BE2C (cell line): ENCODE measurements around the gene APOBEC3B.
A peak's percentile ranks its signal among the peaks of the same experiment; 100 is the strongest.
"Not testable (repeated sequence)": the region's sequence is repeated elsewhere in the genome, so short reads cannot be mapped to it uniquely, and the experiment has no call there.

Experiments used
- DNase-seq: peaks from one replicate; pipeline ENCODE4 v3.0.0-alpha.2; 2020
- H3K27me3 ChIP-seq: fragments of 250-450 bp; sonication (Bioruptor Pico); 2 replicates; pipeline ENCODE4 v1.5.1; 2020; ENCODE audit warnings: mild to moderate bottlenecking
- H3K36me3 ChIP-seq: fragments of 250-450 bp; sonication (Bioruptor Pico); 2 replicates; pipeline ENCODE4 v1.5.1; 2020; ENCODE audit warnings: mild to moderate bottlenecking
- H3K4me1 ChIP-seq: fragments of 250-450 bp; sonication (Bioruptor Pico); 2 replicates; pipeline ENCODE4 v1.5.1; 2020
- H3K4me3 ChIP-seq: 2 replicates; pipeline ENCODE4 v1.5.1; 2011; ENCODE audit warnings: low read depth, low read length
- H3K9me3 ChIP-seq: fragments of 250-450 bp; sonication (Bioruptor Pico); 2 replicates; pipeline ENCODE4 v1.5.1; 2020
- TF ChIP-seq, protein P1 (sequence below): IDR thresholded peaks from 2 replicates; pipeline ENCODE4 v1.5.1; 2012; ENCODE audit warnings: mild to moderate bottlenecking, low read depth, low read length

The APOBEC3B gene

DNA sequence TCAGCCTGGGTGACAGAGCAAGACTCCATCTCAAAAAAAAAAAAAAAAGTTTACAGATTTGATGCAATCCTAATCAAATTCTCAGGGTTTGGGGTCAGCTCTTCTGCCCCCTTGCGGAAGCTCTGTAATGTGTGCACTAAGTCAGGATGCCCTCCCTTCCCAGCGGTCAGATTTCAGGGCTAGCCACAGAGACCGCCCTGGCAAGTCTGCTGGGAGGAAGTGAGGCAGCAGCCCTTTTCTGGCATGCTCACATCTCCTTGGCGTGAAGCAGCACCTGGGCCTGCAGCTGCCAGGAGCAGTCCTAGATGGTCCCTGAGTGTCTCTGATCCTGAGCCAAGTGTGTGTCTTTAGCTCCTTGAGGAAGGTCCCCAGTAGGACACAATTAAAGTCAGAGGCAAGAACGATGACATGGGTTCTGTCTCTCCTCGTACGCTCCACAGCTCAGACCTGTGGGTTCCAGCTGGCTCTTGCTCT, 21.1 kb downstream of the APOBEC3B start:
- H3K36me3 ChIP-seq = no peaks in the 10 kb centered on the region
- TF ChIP-seq, protein P1, sequence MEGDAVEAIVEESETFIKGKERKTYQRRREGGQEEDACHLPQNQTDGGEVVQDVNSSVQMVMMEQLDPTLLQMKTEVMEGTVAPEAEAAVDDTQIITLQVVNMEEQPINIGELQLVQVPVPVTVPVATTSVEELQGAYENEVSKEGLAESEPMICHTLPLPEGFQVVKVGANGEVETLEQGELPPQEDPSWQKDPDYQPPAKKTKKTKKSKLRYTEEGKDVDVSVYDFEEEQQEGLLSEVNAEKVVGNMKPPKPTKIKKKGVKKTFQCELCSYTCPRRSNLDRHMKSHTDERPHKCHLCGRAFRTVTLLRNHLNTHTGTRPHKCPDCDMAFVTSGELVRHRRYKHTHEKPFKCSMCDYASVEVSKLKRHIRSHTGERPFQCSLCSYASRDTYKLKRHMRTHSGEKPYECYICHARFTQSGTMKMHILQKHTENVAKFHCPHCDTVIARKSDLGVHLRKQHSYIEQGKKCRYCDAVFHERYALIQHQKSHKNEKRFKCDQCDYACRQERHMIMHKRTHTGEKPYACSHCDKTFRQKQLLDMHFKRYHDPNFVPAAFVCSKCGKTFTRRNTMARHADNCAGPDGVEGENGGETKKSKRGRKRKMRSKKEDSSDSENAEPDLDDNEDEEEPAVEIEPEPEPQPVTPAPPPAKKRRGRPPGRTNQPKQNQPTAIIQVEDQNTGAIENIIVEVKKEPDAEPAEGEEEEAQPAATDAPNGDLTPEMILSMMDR = peak; percentile 84

DNA sequence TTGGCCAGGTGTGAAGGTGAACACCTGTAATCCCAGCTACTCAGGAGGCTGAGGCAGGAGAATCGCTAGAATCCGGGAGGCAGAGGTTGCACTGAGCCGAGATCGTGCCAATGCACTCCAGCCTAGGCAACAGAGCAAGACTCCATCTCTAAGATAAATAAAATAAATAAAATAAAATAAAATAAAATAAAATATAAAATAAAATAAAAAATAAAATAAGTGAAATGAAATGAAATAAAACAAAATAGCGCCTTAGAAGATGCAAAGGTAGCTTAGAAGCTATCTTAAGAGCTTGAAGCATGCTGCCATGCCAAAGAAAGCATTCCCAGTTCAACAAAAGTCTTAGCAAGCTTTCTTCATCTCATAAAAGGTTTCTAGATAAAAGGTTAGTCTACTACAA, 25.0 kb downstream of the APOBEC3B start:
- no peak overlapping the region for H3K4me3 ChIP-seq
- peaks cover 5% of the 10 kb centered on the region for H3K4me1 ChIP-seq
- H3K27me3 ChIP-seq = no peaks in the 10 kb centered on the region
- no peak for DNase-seq
- TF ChIP-seq, protein P1 = no peak
- H3K9me3 ChIP-seq = no peaks in the 10 kb centered on the region
- H3K36me3 ChIP-seq = no peaks in the 10 kb centered on the region

More for the DNA sequence above, 21.1 kb downstream of the APOBEC3B start:
- Histone ChIP-seq H3K9me3 (no peaks in the 10 kb centered on the region), H3K4me3 (no peak overlapping the region), H3K27me3 (no peaks in the 10 kb centered on the region), H3K4me1 (peaks cover 8% of the 10 kb centered on the region)
- DNase-seq = peak; percentile 75

DNA sequence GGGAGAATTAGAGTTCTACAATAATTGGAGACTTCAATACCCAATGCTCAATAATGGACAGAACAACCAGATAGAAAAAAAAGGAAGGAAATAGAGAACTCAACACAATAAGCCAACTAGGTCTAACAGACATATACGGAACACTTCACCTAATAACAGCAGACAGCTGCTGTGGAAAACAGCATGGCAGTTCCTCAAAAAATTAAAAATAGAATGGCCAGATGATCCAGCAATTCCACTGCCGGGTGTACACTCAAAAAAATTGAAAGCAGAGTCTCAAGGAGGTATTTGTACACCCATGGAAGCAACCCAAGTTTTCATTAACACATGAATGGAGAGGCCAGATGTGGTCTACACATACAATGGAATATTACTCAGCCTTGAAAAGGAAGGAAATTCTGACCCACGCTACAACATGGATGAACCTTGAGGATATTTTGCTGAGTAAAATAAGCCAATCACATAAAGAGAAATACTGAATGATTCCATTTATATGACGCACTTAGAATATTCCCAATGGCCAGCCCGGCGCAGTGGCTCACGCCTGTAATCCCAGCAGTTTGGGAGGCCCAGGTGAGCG, 26.2 kb downstream of the APOBEC3B start:
- H3K4me3 ChIP-seq, H3K36me3 ChIP-seq, H3K9me3 ChIP-seq, H3K27me3 ChIP-seq, DNase-seq, H3K4me1 ChIP-seq: not testable (repeated sequence)

- Histone ChIP-seq H3K4me1 (peaks cover 4% of the 10 kb centered on the region; the same call in 1 of the 2 replicates), H3K27me3 (no peaks in the 10 kb centered on the region), H3K4me3 (no peak overlapping the region), H3K9me3 (no peaks in the 10 kb centered on the region), H3K36me3 (no peaks in the 10 kb centered on the region)
- no peak for DNase-seq
- TF ChIP-seq, protein P1 = no peak
Observed at GRCh38 chr22:39010946-39011345, 28.8 kb downstream of the APOBEC3B start.

DNA sequence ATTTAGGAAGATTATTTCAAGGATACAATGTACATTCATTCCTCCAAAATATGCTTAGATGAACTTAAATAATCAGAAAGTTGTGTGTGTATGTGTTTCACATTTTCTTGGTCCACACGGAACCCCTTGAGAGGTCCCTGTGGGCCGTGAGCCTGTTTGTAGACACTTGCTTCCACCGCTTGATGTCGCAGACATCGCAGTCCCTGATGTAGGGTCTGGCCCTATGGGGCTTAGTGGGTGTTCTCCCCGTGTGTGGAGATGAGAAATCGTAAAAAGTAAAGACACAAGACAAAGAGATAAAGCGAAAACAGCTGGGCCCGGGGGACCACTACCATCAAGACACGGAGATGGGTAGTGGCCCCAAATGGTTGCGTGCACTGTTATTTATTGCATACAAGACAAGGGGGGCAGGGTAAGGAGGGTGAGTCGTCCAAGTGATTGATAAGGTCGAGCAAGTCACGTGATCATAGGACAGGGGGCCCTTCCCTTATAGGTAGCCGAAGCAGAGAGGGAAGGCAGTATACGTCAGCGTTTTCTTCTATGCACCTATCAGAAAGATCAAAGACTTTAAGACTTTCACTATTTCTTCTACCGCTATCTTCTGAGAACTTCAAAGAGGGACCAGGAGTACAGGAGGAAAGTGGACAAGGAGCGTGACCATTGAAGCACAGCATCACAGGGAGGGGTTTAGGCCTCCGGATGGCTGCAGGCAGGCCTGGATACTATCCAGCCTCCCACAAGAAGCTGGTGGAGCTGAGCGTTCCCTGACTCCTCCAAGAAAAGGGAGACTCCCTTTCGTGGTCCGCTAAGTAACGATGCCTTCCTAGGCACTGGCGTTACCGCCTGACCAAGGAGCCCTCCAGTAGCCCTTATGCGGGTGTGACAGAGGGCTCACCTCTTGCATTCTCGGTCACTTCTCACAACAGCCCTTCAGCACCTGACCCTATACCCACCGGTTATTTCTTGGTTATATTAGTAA, 30.7 kb downstream of the APOBEC3B start:
- no peak overlapping the region for H3K4me3 ChIP-seq
- TF ChIP-seq, protein P1 = no peak
- H3K9me3 ChIP-seq = no peaks in the 10 kb centered on the region
- H3K27me3 ChIP-seq = no peaks in the 10 kb centered on the region
- no peak for DNase-seq
- no peaks in the 10 kb centered on the region for H3K36me3 ChIP-seq
- peaks cover 4% of the 10 kb centered on the region; the same call in 1 of the 2 replicates for H3K4me1 ChIP-seq

DNA sequence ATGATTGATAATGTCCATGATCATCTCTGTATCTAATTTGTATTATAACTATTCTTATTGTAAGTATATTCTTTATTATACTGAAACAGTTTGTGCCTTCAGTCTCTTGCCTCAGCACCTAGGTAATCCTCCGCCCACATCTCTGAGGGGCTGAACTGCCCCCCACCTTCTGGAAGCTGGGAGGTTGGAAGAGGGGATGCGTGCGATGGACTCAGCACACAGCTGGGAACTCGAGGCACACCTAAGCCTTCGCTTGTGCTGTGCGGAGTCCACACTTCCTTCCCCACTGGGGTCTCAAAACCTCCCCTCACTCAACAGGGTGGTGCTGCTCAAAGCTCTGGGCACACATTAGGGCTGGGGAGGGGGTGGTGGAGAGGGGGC, 31.4 kb downstream of the APOBEC3B start:
- not testable (repeated sequence) for H3K9me3 ChIP-seq, DNase-seq, H3K36me3 ChIP-seq, H3K4me1 ChIP-seq, H3K27me3 ChIP-seq
- peak overlapping the region; percentile 57 for H3K4me3 ChIP-seq
